Urothelium cell line (cell line): ENCODE measurements around the gene SHC2.
"Not testable (repeated sequence)": the region's sequence is repeated elsewhere in the genome, so short reads cannot be mapped to it uniquely, and the experiment has no call there.

ENCODE experiments used
- DNase-seq: peaks from one replicate; pipeline ENCODE4 v3.0.0; 2011; ENCODE audit warnings: low spot score, mixed read lengths
- FAIRE-seq: peaks from 2 replicates; lab custom pipeline; 2011; peaks lifted over from hg19 to GRCh38; lab: Jason Lieb, UNC

The SHC2 gene

GRCh38 chr19:470701-471100, 9.9 kb upstream of the SHC2 start:
- no peak for DNase-seq
- FAIRE-seq, result no peak

GRCh38 chr19:469833-470232, 9.0 kb upstream of the SHC2 start:
- DNase-seq, result no peak
- FAIRE-seq, result no peak

- DNase-seq (no peak), FAIRE-seq (no peak)
Measured at GRCh38 chr19:468587-469256, 7.9 kb upstream of the SHC2 start.

GRCh38 chr19:467554-467953, 6.7 kb upstream of the SHC2 start:
- FAIRE-seq (no peak), DNase-seq (no peak)

GRCh38 chr19:465056-465816, 4.4 kb upstream of the SHC2 start:
- FAIRE-seq (no peak), DNase-seq (no peak)

GRCh38 chr19:464208-464545, 3.3 kb upstream of the SHC2 start:
- FAIRE-seq, result no peak
- no peak for DNase-seq

GRCh38 chr19:463483-464207, 2.8 kb upstream of the SHC2 start:
- FAIRE-seq (no peak), DNase-seq (no peak)

- DNase-seq, result peak; percentile 79
- peak; percentile 35 for FAIRE-seq
Measured at GRCh38 chr19:461721-462551, 1.1 kb upstream of the SHC2 start.

- FAIRE-seq (no peak), DNase-seq (peak; percentile 86)
Measured at GRCh38 chr19:459724-460511, 915 bp downstream of the SHC2 start.

GRCh38 chr19:458091-459042, 2.5 kb downstream of the SHC2 start:
- DNase-seq (no peak), FAIRE-seq (no peak)

GRCh38 chr19:457636-458035, 3.2 kb downstream of the SHC2 start:
- FAIRE-seq (no peak), DNase-seq (no peak)

- FAIRE-seq, result no peak
Measured at GRCh38 chr19:456547-457110, 4.2 kb downstream of the SHC2 start.

GRCh38 chr19:455851-456546, 4.8 kb downstream of the SHC2 start:
- DNase-seq (no peak), FAIRE-seq (no peak)

More at GRCh38 chr19:456547-457110, 4.2 kb downstream of the SHC2 start:
- no peak for DNase-seq

GRCh38 chr19:455031-455705, 5.7 kb downstream of the SHC2 start:
- no peak for FAIRE-seq
- DNase-seq, result no peak

GRCh38 chr19:453606-454005, 7.2 kb downstream of the SHC2 start:
- FAIRE-seq, result no peak
- no peak for DNase-seq

GRCh38 chr19:452829-453228, 8.0 kb downstream of the SHC2 start:
- no peak for FAIRE-seq
- no peak for DNase-seq

GRCh38 chr19:450912-451481, 9.8 kb downstream of the SHC2 start:
- peak; percentile 61 for FAIRE-seq
- not testable (repeated sequence) for DNase-seq
